Measurements from ENCODE around the gene DDX17. TPM values are rescaled to one million over a fixed set of nuclear protein-coding genes. Genes with fewer than 3 reads are reported as not detected.

DDX17 gene
- total and polyA plus RNA-seq, 2 experiments from 2014 or later = 88.0 to 603 TPM

DNA sequence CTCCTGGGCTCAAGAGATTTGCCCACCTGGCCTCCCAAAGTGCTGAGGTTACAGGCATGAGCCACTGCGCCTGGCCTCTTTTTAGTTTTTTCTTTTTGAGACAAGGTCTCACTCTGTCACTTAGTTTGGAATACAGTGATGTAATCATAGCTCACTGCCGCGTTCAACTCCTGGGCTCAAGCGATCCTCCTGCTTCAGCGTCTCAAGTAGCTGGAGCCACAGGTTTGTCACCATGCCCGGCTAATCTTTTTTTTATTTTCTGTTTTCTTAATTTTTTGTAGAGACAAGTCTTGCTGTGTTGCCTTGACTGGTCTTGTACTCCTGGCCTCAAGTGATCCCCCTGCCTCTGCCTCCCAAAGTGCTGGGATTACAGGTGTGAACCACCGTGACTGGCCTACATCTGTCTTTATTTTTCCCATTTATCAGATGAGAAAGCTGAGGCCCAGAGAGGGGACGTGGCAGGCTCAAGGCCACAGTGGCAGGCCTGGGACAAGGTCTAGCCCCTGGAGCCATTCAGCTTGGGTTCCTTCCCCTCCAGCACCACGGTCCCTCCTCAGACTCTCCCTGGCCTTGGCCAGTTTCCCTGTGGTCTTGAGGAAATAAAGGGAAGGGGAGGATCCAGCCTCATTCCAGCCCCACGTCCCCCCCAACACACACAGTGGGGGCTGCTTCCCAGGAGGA, 41.0 kb downstream of the DDX17 start (continued):
- TF ChIP-seq ZNF462 (CRISPR knock-in tag; IDR thresholded peaks at IDR 0.05) = no peak
- TF ChIP-seq CTCF (conservative IDR thresholded peaks at IDR 0.05; ENCODE audit: low read depth in 2 of 2) = no peak
- no peak for TF ChIP-seq ZNF114 (CRISPR knock-in tag; IDR thresholded peaks at IDR 0.05)
- no peak for TF ChIP-seq CREB1 (CRISPR knock-in tag; IDR thresholded peaks at IDR 0.05; ENCODE audit: low read depth)
- TF ChIP-seq ZNF331 (CRISPR knock-in tag; IDR thresholded peaks at IDR 0.05; ENCODE audit: low read depth) = no peak
- TF ChIP-seq EZH2 (IDR thresholded peaks at IDR 0.05; ENCODE audit: low read depth, unreplicated experiment) = no peak
- TF ChIP-seq JUNB (IDR thresholded peaks at IDR 0.05; ENCODE audit: unreplicated experiment) = no peak

All from GM23338 (cell line).